ENCODE data around the gene ACTL7A. TPM values are rescaled to one million over a fixed set of nuclear protein-coding genes. Genes with fewer than 3 reads are reported as not detected.

ACTL7A gene
- polyA plus RNA-seq, 2 of the 4 experiments (the other 2 are of a cell fraction), result not detected

- ChIA-PET POLR2A (no interaction called here), CTCF (interaction anchor here (0.8 to 1.0 kb wide), 2 partner anchors 114 to 1413 kb away, joined by 3 read pairs; no protein-coding TSS in a partner anchor)
- H3K4me2 ChIP-seq, result no peak overlapping the region
- H3K27ac ChIP-seq, result no peak overlapping the region
- H3K4me1 ChIP-seq, result no peaks in the 10 kb centered on the region
- no peak overlapping the region for H3K4me3 ChIP-seq
- H3K9me3 ChIP-seq, result no peaks in the 10 kb centered on the region
- ATAC-seq, result no peak
- no peak for DNase-seq (ENCODE audit: low read depth in 1 of 2, low spot score in 1 of 2)
- 49% methylated on average over 4 of the region's 4 CpGs for WGBS (ENCODE audit: missing lambda C conversion rate)
- FAIRE-seq, result no peak
- TF ChIP-seq EP300 (IDR thresholded peaks at IDR 0.05) (no peak), JUN (IDR thresholded peaks at IDR 0.05) (no peak), FOSL2 (IDR thresholded peaks at IDR 0.05) (no peak), FOSL2 (CRISPR knock-in tag; IDR thresholded peaks at IDR 0.05) (no peak), HES2 (IDR thresholded peaks at IDR 0.05) (no peak), FOSB (CRISPR knock-in tag; IDR thresholded peaks at IDR 0.05) (no peak), HOXB5 (CRISPR knock-in tag; IDR thresholded peaks at IDR 0.05) (no peak), CTCF (IDR thresholded peaks at IDR 0.05) (no peak), HMGXB4 (CRISPR knock-in tag; IDR thresholded peaks at IDR 0.05; ENCODE audit: borderline replicate concordance) (no peak), NFE2L2 (conservative IDR thresholded peaks at IDR 0.05; ENCODE audit: low read length) (no peak), ESRRA (IDR thresholded peaks at IDR 0.05; ENCODE audit: borderline replicate concordance, low read length) (no peak), RNF2 (IDR thresholded peaks at IDR 0.05; ENCODE audit: borderline replicate concordance, low read depth) (no peak), MYC (IDR thresholded peaks at IDR 0.05; ENCODE audit: borderline replicate concordance, low read length) (no peak), PBX3 (IDR thresholded peaks at IDR 0.05) (no peak), ZC3H11A (IDR thresholded peaks at IDR 0.05) (no peak), USF2 (IDR thresholded peaks at IDR 0.05) (no peak)
These were observed 27.0 kb upstream of the ACTL7A start for GRCh38 chr9:108834959-108835665.

GRCh38 chr9:108835831-108836230, 26.2 kb upstream of the ACTL7A start:
- Histone ChIP-seq H3K4me2 (no peak overlapping the region), H3K4me1 (no peaks in the 10 kb centered on the region), H3K27ac (no peak overlapping the region), H3K9me3 (no peaks in the 10 kb centered on the region), H3K4me3 (no peak overlapping the region)
- DNase-seq (ENCODE audit: low read depth in 1 of 2, low spot score in 1 of 2), result no peak
- TF ChIP-seq POLR2AphosphoS2 (conservative IDR thresholded peaks at IDR 0.05; ENCODE audit: low read length) (no peak), E2F6 (IDR thresholded peaks at IDR 0.05; ENCODE audit: borderline replicate concordance, low read depth) (no peak), HMGXB4 (CRISPR knock-in tag; IDR thresholded peaks at IDR 0.05; ENCODE audit: borderline replicate concordance) (no peak), JUN (IDR thresholded peaks at IDR 0.05) (no peak), RNF2 (IDR thresholded peaks at IDR 0.05; ENCODE audit: borderline replicate concordance, low read depth) (no peak), PHF8 (IDR thresholded peaks at IDR 0.05; ENCODE audit: borderline replicate concordance, low read depth) (no peak), RCOR1 (IDR thresholded peaks at IDR 0.05; ENCODE audit: low read depth, low read length) (no peak), NR3C1 (IDR thresholded peaks at IDR 0.05) (no peak), MAZ (IDR thresholded peaks at IDR 0.05; ENCODE audit: borderline replicate concordance, low read depth, low read length) (no peak), JUNB (IDR thresholded peaks at IDR 0.05) (no peak), EP300 (IDR thresholded peaks at IDR 0.05) (no peak), FOSB (CRISPR knock-in tag; IDR thresholded peaks at IDR 0.05) (no peak), BHLHE40 (IDR thresholded peaks at IDR 0.05; ENCODE audit: low read depth, low read length) (no peak), USF2 (IDR thresholded peaks at IDR 0.05) (no peak), RFX5 (IDR thresholded peaks at IDR 0.05) (no peak)
- no peak for FAIRE-seq
- ChIA-PET CTCF (interaction anchor here (0.8 to 1.0 kb wide), 2 partner anchors 115 to 1414 kb away, joined by 3 read pairs; no protein-coding TSS in a partner anchor), POLR2A (no interaction called here)
- WGBS (ENCODE audit: missing lambda C conversion rate), result 51% methylated on average over 7 of the region's 7 CpGs
- peak in 1 of 2 experiments; percentile 31; a peak in 1 of 6 replicates for ATAC-seq

Measured in A549 (cell line).